DOHH2 (cell line): Measurements from ENCODE around the gene OSBPL9.

Experiments
- CTCF ChIP-seq: fragments of 200-600 bp; sonication (generic); IDR thresholded peaks from one replicate; pipeline ENCODE4 v1.5.1; 2014; ENCODE audit warnings: antibody characterized with exemption, mild to moderate bottlenecking, low read depth, low read length; ENCODE audit not compliant: poor library complexity, severe bottlenecking
- EZH2phosphoT487 ChIP-seq: fragments of 200-600 bp; sonication (generic); IDR thresholded peaks from 2 replicates; pipeline ENCODE4 v1.6.1; 2017; ENCODE audit warnings: borderline replicate concordance, mild to moderate bottlenecking, antibody characterized with exemption, low read length, moderate library complexity, mixed read lengths

- peak; percentile 81 for TF ChIP-seq CTCF
- no peak for TF ChIP-seq EZH2phosphoT487
Observed at GRCh38 chr1:51768971-51769588, 152.2 kb downstream of the OSBPL9 start.
